ENCODE results near the gene GLG1. TPM values are rescaled to one million over a fixed set of nuclear protein-coding genes. Genes with fewer than 3 reads are reported as not detected.

Gene GLG1
- total RNA-seq, 3 donors from 2014 or later, result 116 to 197 (median 123) TPM

DNA sequence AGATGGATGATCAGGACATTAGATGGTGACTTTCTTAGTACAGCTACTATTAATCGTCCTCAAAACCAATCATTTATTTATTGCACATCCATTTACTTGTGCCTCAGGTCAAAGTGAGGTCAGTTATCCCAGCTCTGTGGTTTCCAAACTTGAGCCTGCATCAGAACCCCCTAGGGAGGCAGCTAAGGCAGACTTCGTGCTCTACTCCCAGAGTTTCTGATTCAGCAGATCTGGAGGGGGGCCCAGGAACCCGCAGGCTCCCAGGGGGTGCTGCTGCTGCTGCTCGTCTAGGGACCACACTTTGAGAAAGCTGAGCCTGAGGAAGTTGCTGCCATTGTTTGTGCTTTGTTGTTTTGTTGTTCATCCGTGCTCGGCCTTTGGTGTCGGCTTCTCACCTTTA is 141.6 kb downstream of the GLG1 start:
- intact Hi-C loops (cut with DNase I; ENCODE audit: low total_unique reads), result no loop called here
- H3K27ac ChIP-seq, result no peak overlapping the region
- no peak for DNase-seq (ENCODE audit: low spot score in 2 of 2)
- no peaks in the 10 kb centered on the region for H3K4me1 ChIP-seq
- no peak overlapping the region for H3K4me3 ChIP-seq
- no peaks in the 10 kb centered on the region for H3K9me3 ChIP-seq
- TF ChIP-seq POLR2AphosphoS5 (IDR thresholded peaks at IDR 0.05) (no peak), CTCF (IDR thresholded peaks at IDR 0.05) (no peak), POLR2A (IDR thresholded peaks at IDR 0.05) (no peak)
- peaks cover 20% of the 10 kb centered on the region for H3K36me3 ChIP-seq
- no peaks in the 10 kb centered on the region for H3K27me3 ChIP-seq

DNA sequence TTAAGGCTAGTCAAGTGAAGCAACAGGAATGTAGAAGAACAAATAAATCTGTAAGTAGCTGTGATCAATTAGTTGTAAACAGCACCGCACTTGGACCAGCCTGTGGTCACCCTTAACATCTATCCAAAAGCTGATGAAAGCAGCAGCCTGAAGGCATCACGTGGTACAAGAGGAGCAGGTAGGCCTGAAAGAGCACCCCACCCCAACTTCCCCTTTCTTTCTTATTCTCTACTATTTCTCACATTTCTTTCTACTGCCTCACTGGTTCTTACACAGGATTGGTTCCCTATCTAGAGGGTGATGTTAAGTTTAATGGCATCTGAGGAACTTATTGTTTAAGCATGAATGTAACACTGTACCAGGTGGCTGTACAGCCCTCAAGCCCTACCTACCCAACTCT is 143.0 kb downstream of the GLG1 start:
- no peak for DNase-seq (ENCODE audit: low spot score in 2 of 2)
- no peaks in the 10 kb centered on the region for H3K27me3 ChIP-seq
- intact Hi-C loops (cut with DNase I; ENCODE audit: low total_unique reads), result loop anchor here (5.0 kb wide), 1 partner anchor 958 kb away; no protein-coding TSS in a partner anchor
- peaks cover 20% of the 10 kb centered on the region for H3K36me3 ChIP-seq
- H3K9me3 ChIP-seq, result no peaks in the 10 kb centered on the region
- H3K4me1 ChIP-seq, result no peaks in the 10 kb centered on the region
- no peak overlapping the region for H3K27ac ChIP-seq
- H3K4me3 ChIP-seq, result no peak overlapping the region
- TF ChIP-seq POLR2AphosphoS5 (IDR thresholded peaks at IDR 0.05) (no peak), POLR2A (IDR thresholded peaks at IDR 0.05) (no peak), CTCF (IDR thresholded peaks at IDR 0.05) (no peak)

GRCh38 chr16:74462361-74462760 is 144.6 kb downstream of the GLG1 start:
- peaks cover 15% of the 10 kb centered on the region for H3K36me3 ChIP-seq
- no peak overlapping the region for H3K27ac ChIP-seq
- intact Hi-C loops (cut with DNase I; ENCODE audit: low total_unique reads), result loop anchor here (5.0 kb wide), 1 partner anchor 960 kb away; no protein-coding TSS in a partner anchor

DNA sequence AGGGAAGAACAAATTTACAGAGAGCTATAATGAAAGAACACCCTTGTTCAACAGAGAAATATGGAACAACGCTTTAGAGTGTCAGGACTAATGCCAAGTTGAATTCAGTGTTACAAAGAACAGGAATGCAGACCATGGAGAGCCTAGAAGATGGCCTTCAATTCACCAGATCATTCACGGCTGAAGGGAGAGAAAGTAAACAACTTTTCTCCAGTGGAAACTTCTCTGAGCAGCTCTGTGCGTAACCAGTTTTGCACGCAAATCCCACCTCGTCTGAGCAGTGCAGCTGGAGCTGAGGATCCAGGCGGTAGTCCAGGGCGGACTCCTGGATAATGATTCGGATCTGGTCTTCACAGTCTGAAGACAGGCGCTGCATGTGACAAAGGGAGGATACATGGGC is 145.1 kb downstream of the GLG1 start:
- intact Hi-C loops (cut with DNase I; ENCODE audit: low total_unique reads), result loop anchor here (5.0 kb wide), 1 partner anchor 960 kb away; no protein-coding TSS in a partner anchor
- peaks cover 15% of the 10 kb centered on the region for H3K36me3 ChIP-seq
- DNase-seq (ENCODE audit: low spot score in 2 of 2), result no peak
- no peak overlapping the region for H3K4me3 ChIP-seq
- no peak overlapping the region for H3K27ac ChIP-seq
- H3K9me3 ChIP-seq, result no peaks in the 10 kb centered on the region
- no peaks in the 10 kb centered on the region for H3K4me1 ChIP-seq
- TF ChIP-seq POLR2A (IDR thresholded peaks at IDR 0.05), result no peak
- TF ChIP-seq POLR2AphosphoS5 (IDR thresholded peaks at IDR 0.05), result no peak
- TF ChIP-seq CTCF (IDR thresholded peaks at IDR 0.05), result no peak
- H3K27me3 ChIP-seq, result no peaks in the 10 kb centered on the region

More at GRCh38 chr16:74462361-74462760, 144.6 kb downstream of the GLG1 start:
- Histone ChIP-seq H3K4me3 (no peak overlapping the region), H3K4me1 (no peaks in the 10 kb centered on the region), H3K9me3 (no peaks in the 10 kb centered on the region), H3K27me3 (no peaks in the 10 kb centered on the region)
- TF ChIP-seq POLR2A (IDR thresholded peaks at IDR 0.05), result no peak
- no peak for TF ChIP-seq CTCF (IDR thresholded peaks at IDR 0.05)
- no peak for TF ChIP-seq POLR2AphosphoS5 (IDR thresholded peaks at IDR 0.05)
- no peak for DNase-seq (ENCODE audit: low spot score in 2 of 2)

DNA sequence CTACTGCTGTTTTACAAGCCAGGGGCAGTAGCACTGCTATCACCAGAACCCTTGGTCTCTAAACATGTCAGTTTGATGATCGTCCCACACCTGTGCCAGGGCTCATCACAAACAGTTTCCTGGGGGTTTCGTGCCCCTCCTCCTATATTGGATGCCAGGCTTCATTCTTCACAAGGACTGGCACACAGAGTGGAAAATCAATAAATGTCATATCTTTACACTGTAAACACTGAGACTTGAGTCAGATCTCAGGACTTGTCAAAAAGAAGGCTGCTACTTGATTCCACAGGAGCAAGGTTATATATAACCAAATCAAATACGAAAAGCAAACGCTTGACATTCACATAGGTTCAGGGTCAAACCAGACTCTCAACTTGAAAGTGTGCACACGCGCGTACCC is 146.4 kb downstream of the GLG1 start:
- Histone ChIP-seq H3K9me3 (no peaks in the 10 kb centered on the region), H3K4me3 (no peak overlapping the region), H3K4me1 (no peaks in the 10 kb centered on the region), H3K27me3 (no peaks in the 10 kb centered on the region), H3K27ac (no peak overlapping the region), H3K36me3 (peaks cover 14% of the 10 kb centered on the region)
- TF ChIP-seq POLR2A (IDR thresholded peaks at IDR 0.05) (no peak), POLR2AphosphoS5 (IDR thresholded peaks at IDR 0.05) (no peak), CTCF (IDR thresholded peaks at IDR 0.05) (no peak)
- intact Hi-C loops (cut with DNase I; ENCODE audit: low total_unique reads), result loop anchor here (5.0 kb wide), 1 partner anchor 962 kb away; no protein-coding TSS in a partner anchor
- DNase-seq (ENCODE audit: low spot score in 2 of 2), result no peak

Data from breast epithelium (tissue), 4 donors.